NCI-H2171 (cell line): ENCODE results near the gene FOXP4.

Experiments
- DNase-seq: peaks from one replicate; lab custom pipeline; 2025; lab: John Stamatoyannopoulos, UW

The FOXP4 gene

GRCh38 chr6:41585605-41586004 lies 39.4 kb downstream of the FOXP4 start:
- no peak for DNase-seq

- DNase-seq = peak; percentile 82
Measured at GRCh38 chr6:41586252-41587007, 40.2 kb downstream of the FOXP4 start.

- DNase-seq = peak; percentile 68
Measured at GRCh38 chr6:41587131-41587879, 41.1 kb downstream of the FOXP4 start.

- DNase-seq = no peak
Measured at GRCh38 chr6:41588111-41588510, 41.9 kb downstream of the FOXP4 start.

- no peak for DNase-seq
Measured at GRCh38 chr6:41589223-41589622, 43.0 kb downstream of the FOXP4 start.

GRCh38 chr6:41589636-41590622 lies 43.7 kb downstream of the FOXP4 start:
- DNase-seq = no peak

GRCh38 chr6:41591122-41591521 lies 44.9 kb downstream of the FOXP4 start:
- DNase-seq = no peak

GRCh38 chr6:41591859-41592502 lies 45.8 kb downstream of the FOXP4 start:
- peak; percentile 11 for DNase-seq

- DNase-seq = no peak
Measured at GRCh38 chr6:41593406-41593805, 47.2 kb downstream of the FOXP4 start.

- DNase-seq = no peak
Measured at GRCh38 chr6:41593839-41594238, 47.7 kb downstream of the FOXP4 start.

- DNase-seq = no peak
Measured at GRCh38 chr6:41594326-41594725, 48.1 kb downstream of the FOXP4 start.

GRCh38 chr6:41594766-41595165 lies 48.6 kb downstream of the FOXP4 start:
- no peak for DNase-seq

- no peak for DNase-seq
Measured at GRCh38 chr6:41595166-41595565, 49.0 kb downstream of the FOXP4 start.

- no peak for DNase-seq
Measured at GRCh38 chr6:41596096-41596685, 50.0 kb downstream of the FOXP4 start.

- no peak for DNase-seq
Measured at GRCh38 chr6:41596807-41597206, 50.6 kb downstream of the FOXP4 start.

- no peak for DNase-seq
Measured at GRCh38 chr6:41597246-41598000, 51.2 kb downstream of the FOXP4 start.

- DNase-seq = no peak
Measured at GRCh38 chr6:41598670-41599014, 52.5 kb downstream of the FOXP4 start.

GRCh38 chr6:41599015-41599851 lies 53.1 kb downstream of the FOXP4 start:
- DNase-seq = no peak

GRCh38 chr6:41599852-41600445 lies 53.8 kb downstream of the FOXP4 start:
- no peak for DNase-seq
